ENCODE results near the gene NKAPD1. TPM values are rescaled to one million over a fixed set of nuclear protein-coding genes. Genes with fewer than 3 reads are reported as not detected.

Gene NKAPD1
- total RNA-seq, 1 experiment from 2014 or later: 15.3 TPM

DNA sequence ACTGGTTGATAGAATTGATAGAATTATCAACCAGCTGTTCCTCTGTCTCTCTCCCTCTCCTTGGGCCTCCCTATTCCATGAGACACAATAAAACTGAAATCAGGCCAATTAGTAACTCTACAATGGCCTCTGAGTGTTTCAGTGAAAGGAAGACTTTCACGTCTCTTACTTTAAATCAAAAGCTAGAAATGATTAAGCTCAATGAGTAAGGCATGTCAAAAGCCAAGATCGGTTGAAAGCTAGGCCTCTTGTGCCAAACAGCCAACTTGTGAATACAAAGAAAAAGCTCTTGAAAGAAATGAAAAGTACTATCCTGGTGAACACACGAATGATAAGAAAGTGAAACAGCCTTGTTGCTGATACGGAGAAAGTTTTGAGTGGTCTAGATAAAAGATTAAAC, 16.9 kb upstream of the NKAPD1 start (continued):
- TF ChIP-seq EMX1 (CRISPR knock-in tag; IDR thresholded peaks at IDR 0.05): no peak

DNA sequence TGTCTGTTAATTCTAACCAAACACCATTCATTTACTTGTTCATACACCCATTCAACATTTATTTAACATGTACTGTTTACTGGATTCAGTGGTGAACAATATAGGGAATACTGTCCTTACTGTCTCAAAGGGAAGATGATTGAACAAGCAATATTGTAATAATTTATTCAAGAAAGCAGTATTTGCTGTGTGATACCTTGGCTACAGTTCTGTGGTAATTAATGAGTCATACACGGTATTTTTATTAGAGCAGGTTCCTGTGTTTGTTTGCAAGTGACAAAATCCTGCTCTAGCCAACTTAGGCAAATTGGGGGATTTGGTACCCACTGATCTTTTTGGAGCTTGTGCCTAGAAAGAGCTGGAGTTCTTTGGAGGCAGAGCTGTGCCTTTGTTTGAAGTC, 16.0 kb upstream of the NKAPD1 start:
- TF ChIP-seq ZNF416 (CRISPR knock-in tag; IDR thresholded peaks at IDR 0.05) (no peak), ESRRA (CRISPR knock-in tag; IDR thresholded peaks at IDR 0.05; ENCODE audit: borderline replicate concordance) (no peak), GRHL2 (CRISPR knock-in tag; IDR thresholded peaks at IDR 0.05; ENCODE audit: insufficient replicate concordance, severe bottlenecking) (no peak), CBFB (CRISPR knock-in tag; IDR thresholded peaks at IDR 0.05; ENCODE audit: low read depth) (no peak), ATF1 (CRISPR knock-in tag; IDR thresholded peaks at IDR 0.05) (no peak), SMAD3 (CRISPR knock-in tag; IDR thresholded peaks at IDR 0.05; ENCODE audit: borderline replicate concordance) (no peak), KAT7 (CRISPR knock-in tag; IDR thresholded peaks at IDR 0.05; ENCODE audit: borderline replicate concordance) (no peak), JUN (CRISPR knock-in tag; IDR thresholded peaks at IDR 0.05) (no peak), SOX15 (CRISPR knock-in tag; IDR thresholded peaks at IDR 0.05) (no peak), CREM (CRISPR knock-in tag; IDR thresholded peaks at IDR 0.05) (no peak), FOXJ3 (CRISPR knock-in tag; IDR thresholded peaks at IDR 0.05; ENCODE audit: borderline replicate concordance) (no peak)
- TF ChIP-seq, protein P1, sequence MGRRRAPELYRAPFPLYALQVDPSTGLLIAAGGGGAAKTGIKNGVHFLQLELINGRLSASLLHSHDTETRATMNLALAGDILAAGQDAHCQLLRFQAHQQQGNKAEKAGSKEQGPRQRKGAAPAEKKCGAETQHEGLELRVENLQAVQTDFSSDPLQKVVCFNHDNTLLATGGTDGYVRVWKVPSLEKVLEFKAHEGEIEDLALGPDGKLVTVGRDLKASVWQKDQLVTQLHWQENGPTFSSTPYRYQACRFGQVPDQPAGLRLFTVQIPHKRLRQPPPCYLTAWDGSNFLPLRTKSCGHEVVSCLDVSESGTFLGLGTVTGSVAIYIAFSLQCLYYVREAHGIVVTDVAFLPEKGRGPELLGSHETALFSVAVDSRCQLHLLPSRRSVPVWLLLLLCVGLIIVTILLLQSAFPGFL (CRISPR knock-in tag; IDR thresholded peaks at IDR 0.05; ENCODE audit: borderline replicate concordance): no peak
- TF ChIP-seq, protein P2, sequence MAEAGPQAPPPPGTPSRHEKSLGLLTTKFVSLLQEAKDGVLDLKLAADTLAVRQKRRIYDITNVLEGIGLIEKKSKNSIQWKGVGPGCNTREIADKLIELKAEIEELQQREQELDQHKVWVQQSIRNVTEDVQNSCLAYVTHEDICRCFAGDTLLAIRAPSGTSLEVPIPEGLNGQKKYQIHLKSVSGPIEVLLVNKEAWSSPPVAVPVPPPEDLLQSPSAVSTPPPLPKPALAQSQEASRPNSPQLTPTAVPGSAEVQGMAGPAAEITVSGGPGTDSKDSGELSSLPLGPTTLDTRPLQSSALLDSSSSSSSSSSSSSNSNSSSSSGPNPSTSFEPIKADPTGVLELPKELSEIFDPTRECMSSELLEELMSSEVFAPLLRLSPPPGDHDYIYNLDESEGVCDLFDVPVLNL (CRISPR knock-in tag; IDR thresholded peaks at IDR 0.05; ENCODE audit: borderline replicate concordance, low read depth): no peak
- TF ChIP-seq, protein P3, sequence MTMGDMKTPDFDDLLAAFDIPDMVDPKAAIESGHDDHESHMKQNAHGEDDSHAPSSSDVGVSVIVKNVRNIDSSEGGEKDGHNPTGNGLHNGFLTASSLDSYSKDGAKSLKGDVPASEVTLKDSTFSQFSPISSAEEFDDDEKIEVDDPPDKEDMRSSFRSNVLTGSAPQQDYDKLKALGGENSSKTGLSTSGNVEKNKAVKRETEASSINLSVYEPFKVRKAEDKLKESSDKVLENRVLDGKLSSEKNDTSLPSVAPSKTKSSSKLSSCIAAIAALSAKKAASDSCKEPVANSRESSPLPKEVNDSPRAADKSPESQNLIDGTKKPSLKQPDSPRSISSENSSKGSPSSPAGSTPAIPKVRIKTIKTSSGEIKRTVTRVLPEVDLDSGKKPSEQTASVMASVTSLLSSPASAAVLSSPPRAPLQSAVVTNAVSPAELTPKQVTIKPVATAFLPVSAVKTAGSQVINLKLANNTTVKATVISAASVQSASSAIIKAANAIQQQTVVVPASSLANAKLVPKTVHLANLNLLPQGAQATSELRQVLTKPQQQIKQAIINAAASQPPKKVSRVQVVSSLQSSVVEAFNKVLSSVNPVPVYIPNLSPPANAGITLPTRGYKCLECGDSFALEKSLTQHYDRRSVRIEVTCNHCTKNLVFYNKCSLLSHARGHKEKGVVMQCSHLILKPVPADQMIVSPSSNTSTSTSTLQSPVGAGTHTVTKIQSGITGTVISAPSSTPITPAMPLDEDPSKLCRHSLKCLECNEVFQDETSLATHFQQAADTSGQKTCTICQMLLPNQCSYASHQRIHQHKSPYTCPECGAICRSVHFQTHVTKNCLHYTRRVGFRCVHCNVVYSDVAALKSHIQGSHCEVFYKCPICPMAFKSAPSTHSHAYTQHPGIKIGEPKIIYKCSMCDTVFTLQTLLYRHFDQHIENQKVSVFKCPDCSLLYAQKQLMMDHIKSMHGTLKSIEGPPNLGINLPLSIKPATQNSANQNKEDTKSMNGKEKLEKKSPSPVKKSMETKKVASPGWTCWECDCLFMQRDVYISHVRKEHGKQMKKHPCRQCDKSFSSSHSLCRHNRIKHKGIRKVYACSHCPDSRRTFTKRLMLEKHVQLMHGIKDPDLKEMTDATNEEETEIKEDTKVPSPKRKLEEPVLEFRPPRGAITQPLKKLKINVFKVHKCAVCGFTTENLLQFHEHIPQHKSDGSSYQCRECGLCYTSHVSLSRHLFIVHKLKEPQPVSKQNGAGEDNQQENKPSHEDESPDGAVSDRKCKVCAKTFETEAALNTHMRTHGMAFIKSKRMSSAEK (CRISPR knock-in tag; IDR thresholded peaks at IDR 0.05; ENCODE audit: borderline replicate concordance): no peak
- TF ChIP-seq, protein P4, sequence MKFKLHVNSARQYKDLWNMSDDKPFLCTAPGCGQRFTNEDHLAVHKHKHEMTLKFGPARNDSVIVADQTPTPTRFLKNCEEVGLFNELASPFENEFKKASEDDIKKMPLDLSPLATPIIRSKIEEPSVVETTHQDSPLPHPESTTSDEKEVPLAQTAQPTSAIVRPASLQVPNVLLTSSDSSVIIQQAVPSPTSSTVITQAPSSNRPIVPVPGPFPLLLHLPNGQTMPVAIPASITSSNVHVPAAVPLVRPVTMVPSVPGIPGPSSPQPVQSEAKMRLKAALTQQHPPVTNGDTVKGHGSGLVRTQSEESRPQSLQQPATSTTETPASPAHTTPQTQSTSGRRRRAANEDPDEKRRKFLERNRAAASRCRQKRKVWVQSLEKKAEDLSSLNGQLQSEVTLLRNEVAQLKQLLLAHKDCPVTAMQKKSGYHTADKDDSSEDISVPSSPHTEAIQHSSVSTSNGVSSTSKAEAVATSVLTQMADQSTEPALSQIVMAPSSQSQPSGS (CRISPR knock-in tag; IDR thresholded peaks at IDR 0.05; ENCODE audit: borderline replicate concordance, low read depth): no peak
- no peak overlapping the region for H3K27ac Mint-ChIP-seq
- POLR2A ChIA-PET: no interaction called here

DNA sequence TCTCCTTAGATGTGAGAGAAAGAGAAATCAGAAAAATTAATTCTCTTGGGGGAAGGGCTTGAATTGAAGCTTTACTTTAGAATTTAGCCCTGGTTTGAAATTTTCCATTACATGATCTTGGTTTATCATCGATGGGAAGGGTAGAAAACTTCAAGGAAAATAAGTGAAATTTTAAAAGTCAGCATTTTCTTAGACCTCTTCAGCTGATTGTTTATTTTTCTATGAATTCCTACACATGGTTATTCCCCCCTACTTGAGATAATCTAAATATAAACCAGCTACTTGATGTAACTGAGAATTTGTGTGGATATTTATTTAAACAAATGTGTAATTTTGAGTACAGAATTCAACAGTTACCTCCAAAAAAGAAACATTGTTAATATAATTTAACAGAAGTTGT, 11.2 kb upstream of the NKAPD1 start:
- H3K4me1 Mint-ChIP-seq: no peaks in the 10 kb centered on the region
- ChIA-PET CTCF (no interaction called here), POLR2A (no interaction called here)
- no peak overlapping the region for H3K4me3 Mint-ChIP-seq
- no peaks in the 10 kb centered on the region for H3K27me3 Mint-ChIP-seq (ENCODE audit: low read depth)
- no peaks in the 10 kb centered on the region for H3K9me3 Mint-ChIP-seq
- H3K36me3 Mint-ChIP-seq: peaks cover 31% of the 10 kb centered on the region
- no peak for ATAC-seq
- no peak for DNase-seq (ENCODE audit: low spot score)
- no peak overlapping the region for H3K27ac Mint-ChIP-seq
- TF ChIP-seq MYBL2 (CRISPR knock-in tag; IDR thresholded peaks at IDR 0.05): no peak
- TF ChIP-seq, protein P5, sequence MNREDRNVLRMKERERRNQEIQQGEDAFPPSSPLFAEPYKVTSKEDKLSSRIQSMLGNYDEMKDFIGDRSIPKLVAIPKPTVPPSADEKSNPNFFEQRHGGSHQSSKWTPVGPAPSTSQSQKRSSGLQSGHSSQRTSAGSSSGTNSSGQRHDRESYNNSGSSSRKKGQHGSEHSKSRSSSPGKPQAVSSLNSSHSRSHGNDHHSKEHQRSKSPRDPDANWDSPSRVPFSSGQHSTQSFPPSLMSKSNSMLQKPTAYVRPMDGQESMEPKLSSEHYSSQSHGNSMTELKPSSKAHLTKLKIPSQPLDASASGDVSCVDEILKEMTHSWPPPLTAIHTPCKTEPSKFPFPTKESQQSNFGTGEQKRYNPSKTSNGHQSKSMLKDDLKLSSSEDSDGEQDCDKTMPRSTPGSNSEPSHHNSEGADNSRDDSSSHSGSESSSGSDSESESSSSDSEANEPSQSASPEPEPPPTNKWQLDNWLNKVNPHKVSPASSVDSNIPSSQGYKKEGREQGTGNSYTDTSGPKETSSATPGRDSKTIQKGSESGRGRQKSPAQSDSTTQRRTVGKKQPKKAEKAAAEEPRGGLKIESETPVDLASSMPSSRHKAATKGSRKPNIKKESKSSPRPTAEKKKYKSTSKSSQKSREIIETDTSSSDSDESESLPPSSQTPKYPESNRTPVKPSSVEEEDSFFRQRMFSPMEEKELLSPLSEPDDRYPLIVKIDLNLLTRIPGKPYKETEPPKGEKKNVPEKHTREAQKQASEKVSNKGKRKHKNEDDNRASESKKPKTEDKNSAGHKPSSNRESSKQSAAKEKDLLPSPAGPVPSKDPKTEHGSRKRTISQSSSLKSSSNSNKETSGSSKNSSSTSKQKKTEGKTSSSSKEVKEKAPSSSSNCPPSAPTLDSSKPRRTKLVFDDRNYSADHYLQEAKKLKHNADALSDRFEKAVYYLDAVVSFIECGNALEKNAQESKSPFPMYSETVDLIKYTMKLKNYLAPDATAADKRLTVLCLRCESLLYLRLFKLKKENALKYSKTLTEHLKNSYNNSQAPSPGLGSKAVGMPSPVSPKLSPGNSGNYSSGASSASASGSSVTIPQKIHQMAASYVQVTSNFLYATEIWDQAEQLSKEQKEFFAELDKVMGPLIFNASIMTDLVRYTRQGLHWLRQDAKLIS (CRISPR knock-in tag; IDR thresholded peaks at IDR 0.05; ENCODE audit: borderline replicate concordance): no peak
- no peak for TF ChIP-seq KAT7 (CRISPR knock-in tag; IDR thresholded peaks at IDR 0.05; ENCODE audit: borderline replicate concordance)
- no peak for TF ChIP-seq CBFB (CRISPR knock-in tag; IDR thresholded peaks at IDR 0.05; ENCODE audit: low read depth)
- TF ChIP-seq ZNF138 (CRISPR knock-in tag; conservative IDR thresholded peaks at IDR 0.05): no peak
- TF ChIP-seq, protein P6, sequence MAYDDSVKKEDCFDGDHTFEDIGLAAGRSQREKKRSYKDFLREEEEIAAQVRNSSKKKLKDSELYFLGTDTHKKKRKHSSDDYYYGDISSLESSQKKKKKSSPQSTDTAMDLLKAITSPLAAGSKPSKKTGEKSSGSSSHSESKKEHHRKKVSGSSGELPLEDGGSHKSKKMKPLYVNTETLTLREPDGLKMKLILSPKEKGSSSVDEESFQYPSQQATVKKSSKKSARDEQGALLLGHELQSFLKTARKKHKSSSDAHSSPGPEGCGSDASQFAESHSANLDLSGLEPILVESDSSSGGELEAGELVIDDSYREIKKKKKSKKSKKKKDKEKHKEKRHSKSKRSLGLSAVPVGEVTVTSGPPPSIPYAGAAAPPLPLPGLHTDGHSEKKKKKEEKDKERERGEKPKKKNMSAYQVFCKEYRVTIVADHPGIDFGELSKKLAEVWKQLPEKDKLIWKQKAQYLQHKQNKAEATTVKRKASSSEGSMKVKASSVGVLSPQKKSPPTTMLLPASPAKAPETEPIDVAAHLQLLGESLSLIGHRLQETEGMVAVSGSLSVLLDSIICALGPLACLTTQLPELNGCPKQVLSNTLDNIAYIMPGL (CRISPR knock-in tag; IDR thresholded peaks at IDR 0.05): no peak
- no peak for TF ChIP-seq SOX15 (CRISPR knock-in tag; IDR thresholded peaks at IDR 0.05)

More for the DNA sequence above, 16.0 kb upstream of the NKAPD1 start:
- DNase-seq (ENCODE audit: low spot score): no peak
- H3K4me1 Mint-ChIP-seq: no peaks in the 10 kb centered on the region
- ATAC-seq: no peak
- H3K36me3 Mint-ChIP-seq: peaks cover 55% of the 10 kb centered on the region
- no peaks in the 10 kb centered on the region for H3K27me3 Mint-ChIP-seq (ENCODE audit: low read depth)
- CTCF ChIA-PET: no interaction called here
- no peaks in the 10 kb centered on the region for H3K9me3 Mint-ChIP-seq
- no peak overlapping the region for H3K4me3 Mint-ChIP-seq

Data from WTC11 (cell line).